ENCODE results near the gene HEATR9.

HEATR9 gene

GRCh38 chr17:35808240-35808961 lies 60.3 kb downstream of the HEATR9 start:
- DNase-seq: no peak

- no peak for DNase-seq
Observed at GRCh38 chr17:35807371-35808144, 61.1 kb downstream of the HEATR9 start.

All from NCI-H1417 (cell line).